Measurements from ENCODE around the gene NRP1. TPM values are rescaled to one million over a fixed set of nuclear protein-coding genes. Genes with fewer than 3 reads are reported as not detected.

The NRP1 gene
- total RNA-seq, 4 donors from 2014 or later: 20.4 to 29.0 (median 22.1) TPM

DNA sequence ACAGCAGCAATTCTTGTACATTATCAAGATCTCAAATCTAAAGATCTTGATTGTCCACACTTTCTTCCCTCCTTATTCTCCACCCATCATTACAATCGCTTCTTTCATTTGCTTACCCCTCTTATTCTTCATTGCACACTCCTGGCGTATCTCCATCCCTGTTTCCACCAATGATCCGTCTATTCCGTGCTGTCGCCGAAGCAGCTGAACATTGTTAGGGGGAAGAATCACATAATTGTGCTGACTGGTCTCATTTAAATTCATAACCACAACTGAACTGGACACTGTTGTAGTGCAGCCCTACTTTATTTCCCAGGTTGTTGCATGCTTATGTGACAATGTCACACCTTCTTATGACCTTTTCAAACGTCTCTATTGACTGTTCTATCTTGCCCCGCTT is 18.9 kb upstream of the NRP1 start:
- no peak for TF ChIP-seq POLR2A (IDR thresholded peaks at IDR 0.05)
- TF ChIP-seq CTCF (IDR thresholded peaks at IDR 0.05 in 4 of 5, conservative IDR thresholded peaks at IDR 0.05 in 1 of 5): no peak
- in situ Hi-C loops (cut with MboI; ENCODE audit: low sequenced_read_pairs in 4 of 4) (no loop called here), intact Hi-C loops (cut with DNase I; ENCODE audit: low total_unique reads) (no loop called here)

GRCh38 chr10:33352615-33353014 is 18.1 kb upstream of the NRP1 start:
- H3K4me1 ChIP-seq: no peaks in the 10 kb centered on the region
- intact Hi-C loops (cut with DNase I; ENCODE audit: low total_unique reads): no loop called here

More for the DNA sequence above, 18.9 kb upstream of the NRP1 start:
- Histone ChIP-seq H3K27me3 (no peaks in the 10 kb centered on the region), H3K9me3 (no peaks in the 10 kb centered on the region), H3K36me3 (no peaks in the 10 kb centered on the region), H3K4me1 (no peaks in the 10 kb centered on the region), H3K27ac (no peak overlapping the region), H3K4me3 (no peak overlapping the region)
- ATAC-seq (no peak), DNase-seq (no peak)

DNA sequence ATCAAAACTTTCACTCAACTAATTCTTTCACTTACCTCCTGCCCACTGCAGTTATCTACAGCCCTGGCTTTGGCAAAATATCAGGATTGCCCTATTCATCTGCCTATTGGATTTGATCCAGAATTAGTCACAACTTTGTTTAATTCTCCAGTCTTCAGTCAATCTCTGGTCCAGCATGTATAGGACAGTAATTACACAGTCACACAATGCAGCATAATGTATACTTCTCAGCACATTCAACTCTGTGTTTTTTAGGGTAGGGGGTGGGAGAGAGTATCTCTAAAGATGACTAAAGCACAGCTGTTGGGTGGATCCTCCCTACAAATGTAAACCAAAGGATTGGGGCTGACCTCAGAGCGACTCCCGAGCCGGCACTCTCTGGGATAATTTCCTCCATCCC is 17.7 kb upstream of the NRP1 start:
- in situ Hi-C loops (cut with MboI; ENCODE audit: low sequenced_read_pairs in 4 of 4): no loop called here
- H3K4me3 ChIP-seq: no peak overlapping the region
- intact Hi-C loops (cut with DNase I; ENCODE audit: low total_unique reads): no loop called here
- no peak for TF ChIP-seq POLR2A (IDR thresholded peaks at IDR 0.05)
- TF ChIP-seq CTCF (IDR thresholded peaks at IDR 0.05 in 4 of 5, conservative IDR thresholded peaks at IDR 0.05 in 1 of 5): no peak
- no peak overlapping the region for H3K27ac ChIP-seq
- no peaks in the 10 kb centered on the region for H3K4me1 ChIP-seq
- no peaks in the 10 kb centered on the region for H3K36me3 ChIP-seq
- H3K9me3 ChIP-seq: no peaks in the 10 kb centered on the region
- no peaks in the 10 kb centered on the region for H3K27me3 ChIP-seq
- ATAC-seq: no peak
- DNase-seq: no peak

More at GRCh38 chr10:33352615-33353014, 18.1 kb upstream of the NRP1 start:
- no peak overlapping the region for H3K4me3 ChIP-seq
- no peaks in the 10 kb centered on the region for H3K27me3 ChIP-seq
- H3K9me3 ChIP-seq: no peaks in the 10 kb centered on the region
- no peak for DNase-seq
- no peaks in the 10 kb centered on the region for H3K36me3 ChIP-seq
- TF ChIP-seq POLR2A (IDR thresholded peaks at IDR 0.05): no peak
- TF ChIP-seq CTCF (IDR thresholded peaks at IDR 0.05 in 4 of 5, conservative IDR thresholded peaks at IDR 0.05 in 1 of 5): no peak
- ATAC-seq: no peak
- H3K27ac ChIP-seq: no peak overlapping the region
- in situ Hi-C loops (cut with MboI; ENCODE audit: low sequenced_read_pairs in 4 of 4): no loop called here

DNA sequence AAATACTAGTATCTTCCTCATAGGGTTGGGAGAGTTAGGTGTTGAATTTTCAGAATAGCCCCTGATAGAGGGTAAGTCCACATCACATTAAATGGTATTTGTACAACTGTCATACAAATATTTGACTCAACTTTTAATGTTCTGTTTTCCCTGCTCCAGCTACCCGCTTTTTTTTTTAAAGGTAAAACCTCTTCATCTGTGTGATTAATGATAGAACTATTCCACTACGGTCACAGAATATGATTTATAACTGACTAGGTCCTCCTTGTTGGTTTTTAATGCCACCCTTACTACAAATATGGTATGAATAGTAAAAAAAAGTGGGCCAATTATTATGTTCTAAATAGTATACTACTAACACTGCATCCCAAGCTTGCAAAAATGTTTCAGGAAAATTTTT is 15.6 kb upstream of the NRP1 start:
- no peak for ATAC-seq
- TF ChIP-seq CTCF (IDR thresholded peaks at IDR 0.05 in 4 of 5, conservative IDR thresholded peaks at IDR 0.05 in 1 of 5) (no peak), POLR2A (IDR thresholded peaks at IDR 0.05) (no peak)

GRCh38 chr10:33349268-33349667 is 14.8 kb upstream of the NRP1 start:
- in situ Hi-C loops (cut with MboI; ENCODE audit: low sequenced_read_pairs in 4 of 4) (no loop called here), intact Hi-C loops (cut with DNase I; ENCODE audit: low total_unique reads) (no loop called here)
- H3K27ac ChIP-seq: no peak overlapping the region
- H3K4me1 ChIP-seq: no peaks in the 10 kb centered on the region
- H3K9me3 ChIP-seq: no peaks in the 10 kb centered on the region
- no peak overlapping the region for H3K4me3 ChIP-seq
- TF ChIP-seq CTCF (IDR thresholded peaks at IDR 0.05 in 4 of 5, conservative IDR thresholded peaks at IDR 0.05 in 1 of 5) (no peak), POLR2A (IDR thresholded peaks at IDR 0.05) (no peak)
- no peak for ATAC-seq
- no peaks in the 10 kb centered on the region for H3K36me3 ChIP-seq
- no peaks in the 10 kb centered on the region for H3K27me3 ChIP-seq
- no peak for DNase-seq

More for the DNA sequence above, 15.6 kb upstream of the NRP1 start:
- intact Hi-C loops (cut with DNase I; ENCODE audit: low total_unique reads): no loop called here
- no peaks in the 10 kb centered on the region for H3K9me3 ChIP-seq
- in situ Hi-C loops (cut with MboI; ENCODE audit: low sequenced_read_pairs in 4 of 4): no loop called here
- DNase-seq: no peak
- no peaks in the 10 kb centered on the region for H3K4me1 ChIP-seq
- no peak overlapping the region for H3K27ac ChIP-seq
- no peaks in the 10 kb centered on the region for H3K36me3 ChIP-seq
- H3K4me3 ChIP-seq: no peak overlapping the region
- H3K27me3 ChIP-seq: no peaks in the 10 kb centered on the region
